Naive thymus-derived CD8-positive, alpha-beta T cell (primary cell): ENCODE measurements around the gene C14orf93. TPM values are rescaled to one million over a fixed set of nuclear protein-coding genes. Genes with fewer than 3 reads are reported as not detected.
"Not testable (repeated sequence)": the region's sequence is repeated elsewhere in the genome, so short reads cannot be mapped to it uniquely, and the experiment has no call there.

Experiments
- ATAC-seq, 2 donors: fragments of 150-1000 bp; cut with Tn5 transposase in 1 of 2; sonication (Bioruptor Pico), chemical (Tn5 transposase) in 1 of 2; 1 replicate in 1 of 2; 2 replicates in 1 of 2; pipeline ENCODE4 v1.10.0; 2021; ENCODE audit warnings: mild to moderate bottlenecking in 2 of 2, moderate library complexity in 2 of 2
- POLR2A ChIA-PET: fragments of 350-600 bp; sonication (Branson Sonifier 250); formaldehyde crosslinking; loops from one replicate; lab custom pipeline; 2021; ENCODE audit warnings: antibody characterized with exemption; lab: Charles Lee
- DNase-seq, 10 donors: peaks; one replicate each; pipeline versions ENCODE4 v3.0.0 to v3.0.0-alpha.2; 2020 to 2022
- H3K27ac Mint-ChIP-seq, 10 donors: one replicate each; pipeline ENCODE4 v1.8.0; 2020 to 2022; ENCODE audit warnings: mild to moderate bottlenecking in 10 of 10, mixed read lengths in 10 of 10, moderate library complexity in 4 of 10, inconsistent platforms in 1 of 10
- H3K27me3 Mint-ChIP-seq, 5 donors: one replicate each; pipeline ENCODE4 v1.8.0; 2021 to 2022; ENCODE audit warnings: mixed read lengths in 5 of 5
- H3K36me3 Mint-ChIP-seq, 3 donors: one replicate each; pipeline ENCODE4 v1.8.0; 2020 to 2022; ENCODE audit warnings: mixed read lengths in 3 of 3, mild to moderate bottlenecking in 2 of 3, inconsistent platforms in 1 of 3
- H3K4me1 Mint-ChIP-seq, 4 donors: one replicate each; pipeline ENCODE4 v1.8.0; 2021 to 2022; ENCODE audit warnings: mixed read lengths in 4 of 4
- H3K4me3 Mint-ChIP-seq, 10 donors: one replicate each; pipeline ENCODE4 v1.8.0; 2020 to 2022; ENCODE audit warnings: mild to moderate bottlenecking in 10 of 10, mixed read lengths in 10 of 10, moderate library complexity in 6 of 10, inconsistent platforms in 1 of 10
- H3K9me3 Mint-ChIP-seq, 9 donors: one replicate each; pipeline ENCODE4 v1.8.0; 2020 to 2022; ENCODE audit warnings: mixed read lengths in 9 of 9, mild to moderate bottlenecking in 3 of 9, inconsistent platforms in 1 of 9, moderate library complexity in 1 of 9
- polyA plus RNA-seq, 3 donors: library from polyadenylated mRNA; unstranded; fragments of 300-500 nt; fragmentation: Illumina TruSeq; gene quantifications; one replicate each; pipeline ENCODE4 v1.2.3, GENCODE V29; 2021
- total RNA-seq, 8 experiments: library from RNA in 2 of 8; stranded (reverse) in 2 of 8; gene quantifications; one replicate each; pipeline ENCODE4 v1.2.3 and lab custom pipeline; 2021 to 2026

C14orf93 gene
- total and polyA plus RNA-seq, 5 experiments from 2014 or later: 5.6 to 17.3 (median 10.9) TPM

GRCh38 chr14:23013054-23013748 is 3.3 kb upstream of the C14orf93 start:
- H3K27ac Mint-ChIP-seq: peak overlapping the region in 3 of 10 donors; percentile 58 to 81 (median 76)
- H3K27me3 Mint-ChIP-seq: peaks cover 0 to 3% (median 0%) of the 10 kb centered on the region in 5 donors
- ATAC-seq (no peak), DNase-seq (no peak)
- H3K36me3 Mint-ChIP-seq: no peaks in the 10 kb centered on the region
- H3K9me3 Mint-ChIP-seq: no peaks in the 10 kb centered on the region
- POLR2A ChIA-PET: interaction anchor here (0.5 to 1.1 kb wide), 3 partner anchors 8 to 189 kb away, joined by 3 read pairs; no protein-coding TSS in a partner anchor
- H3K4me3 Mint-ChIP-seq: no peak overlapping the region
- peaks cover 12 to 23% (median 22%) of the 10 kb centered on the region in 4 donors for H3K4me1 Mint-ChIP-seq

GRCh38 chr14:23009483-23009938 is 432 bp downstream of the C14orf93 start:
- Mint-ChIP-seq H3K4me1 (peaks cover 16 to 50% (median 41%) of the 10 kb centered on the region in 4 donors), H3K27me3 (no peaks in the 10 kb centered on the region), H3K4me3 (peak overlapping the region; percentile 90 to 99 (median 94)), H3K36me3 (no peaks in the 10 kb centered on the region), H3K9me3 (no peaks in the 10 kb centered on the region), H3K27ac (peak overlapping the region; percentile 82 to 97 (median 93))
- DNase-seq (no peak), ATAC-seq (no peak)
- POLR2A ChIA-PET: interaction anchor here (0.5 kb wide), 1 partner anchor 88 kb away, joined by 6 read pairs; no protein-coding TSS in a partner anchor

GRCh38 chr14:23008831-23009230 is 1.1 kb downstream of the C14orf93 start:
- H3K36me3 Mint-ChIP-seq: no peaks in the 10 kb centered on the region
- DNase-seq (no peak), ATAC-seq (no peak)
- H3K4me3 Mint-ChIP-seq: peak overlapping the region in 9 of 10 donors; percentile 21 to 99 (median 93)
- no peaks in the 10 kb centered on the region for H3K27me3 Mint-ChIP-seq
- H3K27ac Mint-ChIP-seq: peak overlapping the region in 9 of 10 donors; percentile 47 to 97 (median 54)
- H3K9me3 Mint-ChIP-seq: no peaks in the 10 kb centered on the region
- H3K4me1 Mint-ChIP-seq: peaks cover 16 to 50% (median 41%) of the 10 kb centered on the region in 4 donors
- POLR2A ChIA-PET: interaction anchor here (2.4 to 3.8 kb wide), 3 partner anchors 20 to 86 kb away, joined by 7 to 26 read pairs (median 20); partner anchors contain the start of genes ACIN1 and C14orf119

GRCh38 chr14:23006544-23007419 is 3.2 kb downstream of the C14orf93 start:
- Mint-ChIP-seq H3K4me1 (peaks cover 16 to 50% (median 41%) of the 10 kb centered on the region in 4 donors), H3K9me3 (no peaks in the 10 kb centered on the region)
- ATAC-seq: peak; percentile 95 to 96

GRCh38 chr14:23006188-23006534 is 3.8 kb downstream of the C14orf93 start:
- H3K36me3 Mint-ChIP-seq: no peaks in the 10 kb centered on the region
- peak overlapping the region in 9 of 10 donors; percentile 92 to 98 (median 97) for H3K27ac Mint-ChIP-seq
- no peak for ATAC-seq
- peaks cover 13 to 48% (median 37%) of the 10 kb centered on the region in 4 donors for H3K4me1 Mint-ChIP-seq
- no peak for DNase-seq
- no peaks in the 10 kb centered on the region for H3K9me3 Mint-ChIP-seq
- POLR2A ChIA-PET: interaction anchor here (0.7 to 3.8 kb wide), 22 partner anchors 8 to 1480 kb away, joined by 3 to 37 read pairs (median 8); partner anchors contain the start of genes ACIN1, AJUBA, C14orf119 and CDH24
- H3K27me3 Mint-ChIP-seq: no peaks in the 10 kb centered on the region
- peak overlapping the region; percentile 93 to 98 (median 94) for H3K4me3 Mint-ChIP-seq

More at GRCh38 chr14:23006544-23007419, 3.2 kb downstream of the C14orf93 start:
- Mint-ChIP-seq H3K36me3 (no peaks in the 10 kb centered on the region), H3K4me3 (peak overlapping the region; percentile 93 to 98 (median 94)), H3K27me3 (no peaks in the 10 kb centered on the region), H3K27ac (peak overlapping the region; percentile 92 to 98 (median 97))
- POLR2A ChIA-PET: interaction anchor here (0.6 to 3.8 kb wide), 36 partner anchors 9 to 1481 kb away, joined by 3 to 37 read pairs (median 5); partner anchors contain the start of genes ACIN1, AJUBA, C14orf119 and CDH24
- peak; percentile 94 to 99 (median 97) for DNase-seq

- POLR2A ChIA-PET: interaction anchor here (0.7 to 3.8 kb wide), 15 partner anchors 8 to 443 kb away, joined by 3 to 37 read pairs (median 12); partner anchors contain the start of genes ACIN1, AJUBA, C14orf119 and CDH24
- peak overlapping the region in 8 of 10 donors; percentile 45 to 98 (median 96) for H3K27ac Mint-ChIP-seq
- H3K27me3 Mint-ChIP-seq: no peaks in the 10 kb centered on the region
- peaks cover 12 to 48% (median 36%) of the 10 kb centered on the region in 4 donors for H3K4me1 Mint-ChIP-seq
- H3K4me3 Mint-ChIP-seq: peak overlapping the region; percentile 93 to 98 (median 94)
- no peaks in the 10 kb centered on the region for H3K36me3 Mint-ChIP-seq
- H3K9me3 Mint-ChIP-seq: no peaks in the 10 kb centered on the region
- DNase-seq: no peak
- no peak for ATAC-seq
These were observed 4.3 kb downstream of the C14orf93 start for GRCh38 chr14:23005451-23006187.

- POLR2A ChIA-PET: interaction anchor here (0.6 kb wide), 1 partner anchor 295 kb away, joined by 14 read pairs; no protein-coding TSS in a partner anchor
- peaks cover 9 to 38% (median 29%) of the 10 kb centered on the region in 4 donors for H3K4me1 Mint-ChIP-seq
- not testable (repeated sequence) for H3K27me3 Mint-ChIP-seq
These were observed 5.7 kb downstream of the C14orf93 start for GRCh38 chr14:23004274-23004673.

GRCh38 chr14:23002592-23002991 is 7.4 kb downstream of the C14orf93 start:
- H3K4me3 Mint-ChIP-seq: no peak overlapping the region
- ATAC-seq: no peak
- H3K27me3 Mint-ChIP-seq: no peaks in the 10 kb centered on the region
- peaks cover 6 to 23% (median 16%) of the 10 kb centered on the region in 4 donors for H3K4me1 Mint-ChIP-seq
- H3K36me3 Mint-ChIP-seq: no peaks in the 10 kb centered on the region
- H3K9me3 Mint-ChIP-seq: no peaks in the 10 kb centered on the region
- H3K27ac Mint-ChIP-seq: no peak overlapping the region
- POLR2A ChIA-PET: no interaction called here
- no peak for DNase-seq

More at GRCh38 chr14:23004274-23004673, 5.7 kb downstream of the C14orf93 start:
- H3K36me3 Mint-ChIP-seq, H3K4me3 Mint-ChIP-seq, H3K27ac Mint-ChIP-seq, DNase-seq, ATAC-seq, H3K9me3 Mint-ChIP-seq: not testable (repeated sequence)

- H3K4me1 Mint-ChIP-seq: peaks cover under 1 to 6% (median 4%) of the 10 kb centered on the region in 4 donors
- no peaks in the 10 kb centered on the region for H3K9me3 Mint-ChIP-seq
- POLR2A ChIA-PET: interaction anchor here (0.7 kb wide), 1 partner anchor 14 kb away, joined by 3 read pairs; no protein-coding TSS in a partner anchor
- DNase-seq (no peak), ATAC-seq (no peak)
- H3K36me3 Mint-ChIP-seq: no peaks in the 10 kb centered on the region
- no peak overlapping the region for H3K27ac Mint-ChIP-seq
- H3K27me3 Mint-ChIP-seq: no peaks in the 10 kb centered on the region
- H3K4me3 Mint-ChIP-seq: no peak overlapping the region
These were observed 9.1 kb downstream of the C14orf93 start for GRCh38 chr14:23000860-23001259.

- peaks cover 0 to 3% (median under 1%) of the 10 kb centered on the region in 4 donors for H3K4me1 Mint-ChIP-seq
- ATAC-seq: no peak
- H3K4me3 Mint-ChIP-seq: no peak overlapping the region
- POLR2A ChIA-PET: interaction anchor here (1.2 kb wide), 1 partner anchor 8 kb away, joined by 3 read pairs; no protein-coding TSS in a partner anchor
- no peak overlapping the region for H3K27ac Mint-ChIP-seq
- no peak for DNase-seq
- H3K9me3 Mint-ChIP-seq: no peaks in the 10 kb centered on the region
- no peaks in the 10 kb centered on the region for H3K27me3 Mint-ChIP-seq
- peaks cover 0 to 2% (median 0%) of the 10 kb centered on the region in 3 donors for H3K36me3 Mint-ChIP-seq
These were observed 11.5 kb downstream of the C14orf93 start for GRCh38 chr14:22998329-22999012.
